HepG2 (cell line): ENCODE measurements around the gene EIF5A. TPM values are rescaled to one million over a fixed set of nuclear protein-coding genes. Genes with fewer than 3 reads are reported as not detected.

Experiments
- ARID3A ChIP-seq: IDR thresholded peaks from 2 replicates; pipeline ENCODE4 v1.6.1; 2012; ENCODE audit warnings: low read depth, low read length, improper control_type of control experiment
- FOXJ3 ChIP-seq: sonication (generic); formaldehyde crosslinking; IDR thresholded peaks from 2 replicates; pipeline ENCODE4 v1.4.0; 2020; ENCODE audit warnings: missing genetic modification reagents, mild to moderate bottlenecking, borderline replicate concordance
- HINFP ChIP-seq: sonication (generic); formaldehyde crosslinking; IDR thresholded peaks from 2 replicates; pipeline ENCODE4 v1.4.0; 2020; ENCODE audit warnings: low read depth, mild to moderate bottlenecking, missing genetic modification reagents
- RERE ChIP-seq: IDR thresholded peaks from 2 replicates; pipeline ENCODE4 v1.6.1; 2016; ENCODE audit warnings: low read depth, missing genetic modification reagents, missing compliant biosample characterization
- REST ChIP-seq, 2 experiments: IDR thresholded peaks; 2 replicates each; pipeline ENCODE4 v1.6.1; 2011 to 2012; ENCODE audit warnings: low read length in 2 of 2, borderline replicate concordance in 1 of 2, low read depth in 1 of 2, mild to moderate bottlenecking in 1 of 2, moderate library complexity in 1 of 2
- RORA ChIP-seq: sonication (generic); formaldehyde crosslinking; IDR thresholded peaks from 2 replicates; pipeline ENCODE4 v1.5.0; 2020; ENCODE audit warnings: mild to moderate bottlenecking, missing genetic modification reagents, moderate library complexity
- THYN1 ChIP-seq: sonication (generic); formaldehyde crosslinking; IDR thresholded peaks from 2 replicates; pipeline ENCODE4 v1.8.1; 2023; ENCODE audit warnings: low read depth, mild to moderate bottlenecking, moderate library complexity, missing genetic modification reagents, borderline replicate concordance
- ZBTB38 ChIP-seq: sonication (generic); formaldehyde crosslinking; IDR thresholded peaks from 2 replicates; pipeline ENCODE4 v1.5.1; 2020; ENCODE audit warnings: mild to moderate bottlenecking, missing genetic modification reagents
- ZEB1 ChIP-seq: IDR thresholded peaks from 2 replicates; pipeline ENCODE4 v1.6.1; 2012; ENCODE audit warnings: mild to moderate bottlenecking, low read depth, inconsistent platforms; ENCODE audit not compliant: insufficient replicate concordance
- ZKSCAN5 ChIP-seq: sonication (generic); formaldehyde crosslinking; IDR thresholded peaks from 2 replicates; pipeline ENCODE4 v1.5.1; 2020; ENCODE audit warnings: mild to moderate bottlenecking, missing genetic modification reagents
- ZNF205 ChIP-seq: IDR thresholded peaks from 2 replicates; pipeline ENCODE4 v1.6.1; 2018; ENCODE audit warnings: missing biosample characterization, missing genetic modification reagents
- ZNF225 ChIP-seq: sonication (generic); formaldehyde crosslinking; IDR thresholded peaks from 2 replicates; pipeline ENCODE4 v1.4.0; 2020; ENCODE audit warnings: mild to moderate bottlenecking, missing genetic modification reagents
- ZNF615 ChIP-seq: sonication (generic); formaldehyde crosslinking; IDR thresholded peaks from 2 replicates; pipeline ENCODE4 v1.5.0; 2020; ENCODE audit warnings: mild to moderate bottlenecking, missing genetic modification reagents, borderline replicate concordance
- ZNF660 ChIP-seq: sonication (generic); formaldehyde crosslinking; IDR thresholded peaks from 2 replicates; pipeline ENCODE4 v1.5.1; 2020; ENCODE audit warnings: mild to moderate bottlenecking, low read depth, missing genetic modification reagents, borderline replicate concordance
- ZNF776 ChIP-seq: sonication (generic); formaldehyde crosslinking; IDR thresholded peaks from 2 replicates; pipeline ENCODE4 v1.4.0; 2020; ENCODE audit warnings: mild to moderate bottlenecking, missing genetic modification reagents
- polyA plus RNA-seq, 8 experiments: library from polyadenylated mRNA; depleted of rRNA in 3 of 8; stranded (reverse) in 7 of 8; unstranded in 1 of 8; fragments of >200 nt; fragmentation: Illumina TruSeq in 4 of 8; extraction: Trizol in 4 of 8; gene quantifications; 2 replicates each; pipeline versions ENCODE4 v1.2.1 to v1.2.3, GENCODE V29; 2011 to 2016; ENCODE audit warnings: low read depth in 4 of 8, missing spikeins in 1 of 8, mixed read lengths in 1 of 8; ENCODE audit not compliant: insufficient read depth in 1 of 8
- total RNA-seq, 5 experiments: library from RNA; depleted of rRNA; stranded (reverse); fragments of >200 nt; fragmentation: Illumina TruSeq; extraction: Trizol; gene quantifications; 2 replicates each; pipeline ENCODE4 v1.2.3, GENCODE V29; 2016; ENCODE audit warnings: low read depth in 1 of 5

The EIF5A gene
- total and polyA plus RNA-seq, 2 of the 13 experiments (the other 11 are each of a cell fraction or from before 2014, with no cell fraction given): 319 to 337 TPM

- TF ChIP-seq ARID3A (no peak), FOXJ3 (no peak), THYN1 (CRISPR knock-in tag) (no peak), REST (IDR thresholded peaks at IDR 0.05; ENCODE audit: borderline replicate concordance in 1 of 2, low read depth in 1 of 2, low read length in 2 of 2) (no peak; a peak in 1 of 4 replicates), ZEB1 (peak; percentile 17), ZBTB38 (CRISPR knock-in tag) (no peak), ZNF615 (CRISPR knock-in tag) (no peak), HINFP (CRISPR knock-in tag) (peak; percentile 16; the same call in 1 of the 2 replicates), RERE (CRISPR knock-in tag) (no peak), ZKSCAN5 (CRISPR knock-in tag) (no peak), ZNF225 (CRISPR knock-in tag) (no peak), ZNF660 (no peak), ZNF205 (no peak), ZNF776 (CRISPR knock-in tag) (no peak), RORA (no peak)
Measured at GRCh38 chr17:7307686-7308624, 527 bp downstream of the EIF5A start (continued).
